OCI-LY7 (cell line): Measurements from ENCODE around the gene REELD1.

Experiments
- CTCF ChIP-seq: fragments of 200-600 bp; sonication (generic); conservative IDR thresholded peaks from 2 replicates; pipeline ENCODE4 v1.5.1; 2014; ENCODE audit warnings: mild to moderate bottlenecking, antibody characterized with exemption, low read length, moderate library complexity, mixed read lengths
- EZH2phosphoT487 ChIP-seq: fragments of 200-600 bp; sonication (generic); IDR thresholded peaks from 2 replicates; pipeline ENCODE4 v1.6.1; 2018; ENCODE audit warnings: low read depth, borderline replicate concordance, mild to moderate bottlenecking, mixed run types, antibody characterized with exemption, low read length, moderate library complexity, mixed read lengths

DNA sequence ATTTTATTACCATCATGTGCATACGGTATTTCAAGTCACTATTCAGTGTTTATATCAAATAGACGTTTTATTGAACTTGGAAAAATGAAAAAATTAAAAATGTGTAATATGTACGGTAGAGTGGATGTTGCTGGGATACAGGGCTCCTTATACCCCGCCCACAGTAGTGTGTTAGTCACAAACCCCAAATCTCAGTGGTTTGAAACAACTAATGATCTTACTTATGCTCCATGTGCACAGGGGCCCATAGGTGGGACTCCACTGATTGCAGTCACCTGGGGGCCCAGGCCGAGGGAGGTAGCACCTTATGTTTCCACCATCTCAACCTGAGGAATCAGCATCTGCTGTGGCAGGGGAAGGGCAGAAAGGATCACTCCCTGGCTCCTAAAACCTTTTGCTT, 20.7 kb upstream of the REELD1 start:
- TF ChIP-seq CTCF (no peak), EZH2phosphoT487 (no peak)
